ENCODE measurements around the gene GFRA3.

The GFRA3 gene

GRCh38 chr5:138246822-138247221, 27.6 kb downstream of the GFRA3 start:
- TF ChIP-seq ZFX (IDR thresholded peaks at IDR 0.05; ENCODE audit: borderline replicate concordance): no peak
- no peak for TF ChIP-seq CTCF (IDR thresholded peaks at IDR 0.05)
- H3K27ac ChIP-seq: no peak overlapping the region

- no peak overlapping the region for H3K27ac ChIP-seq
- TF ChIP-seq CTCF (IDR thresholded peaks at IDR 0.05) (no peak), ZFX (IDR thresholded peaks at IDR 0.05; ENCODE audit: borderline replicate concordance) (no peak)
Observed at GRCh38 chr5:138246334-138246733, 28.1 kb downstream of the GFRA3 start.

GRCh38 chr5:138245717-138246116, 28.7 kb downstream of the GFRA3 start:
- no peak for TF ChIP-seq ZFX (IDR thresholded peaks at IDR 0.05; ENCODE audit: borderline replicate concordance)
- TF ChIP-seq CTCF (IDR thresholded peaks at IDR 0.05): no peak
- H3K27ac ChIP-seq: no peak overlapping the region

- no peak for TF ChIP-seq CTCF (IDR thresholded peaks at IDR 0.05)
- no peak for TF ChIP-seq ZFX (IDR thresholded peaks at IDR 0.05; ENCODE audit: borderline replicate concordance)
- H3K27ac ChIP-seq: no peak overlapping the region
Observed at GRCh38 chr5:138243794-138244193, 30.6 kb downstream of the GFRA3 start.

GRCh38 chr5:138241688-138242571, 32.5 kb downstream of the GFRA3 start:
- TF ChIP-seq CTCF (IDR thresholded peaks at IDR 0.05) (peak; percentile 19), ZFX (IDR thresholded peaks at IDR 0.05; ENCODE audit: borderline replicate concordance) (no peak)
- no peak overlapping the region for H3K27ac ChIP-seq

- no peak overlapping the region for H3K27ac ChIP-seq
- TF ChIP-seq ZFX (IDR thresholded peaks at IDR 0.05; ENCODE audit: borderline replicate concordance) (no peak), CTCF (IDR thresholded peaks at IDR 0.05) (no peak)
Observed at GRCh38 chr5:138240650-138241385, 33.6 kb downstream of the GFRA3 start.

- no peak overlapping the region for H3K27ac ChIP-seq
- TF ChIP-seq ZFX (IDR thresholded peaks at IDR 0.05; ENCODE audit: borderline replicate concordance): no peak
- TF ChIP-seq CTCF (IDR thresholded peaks at IDR 0.05): no peak
Observed at GRCh38 chr5:138238034-138238433, 36.4 kb downstream of the GFRA3 start.

Measured in 22Rv1 (cell line).